Panc1 (cell line): Measurements from ENCODE around the gene FKBP10.

ENCODE experiments used
- POLR2AphosphoS5 ChIP-seq: IDR thresholded peaks from 2 replicates; pipeline ENCODE4 v1.6.1; 2012; ENCODE audit warnings: mild to moderate bottlenecking, low read depth, low read length, moderate library complexity
- SIN3A ChIP-seq: IDR thresholded peaks from 2 replicates; pipeline ENCODE4 v1.6.1; 2012; ENCODE audit warnings: low read depth, mild to moderate bottlenecking, low read length, moderate library complexity, borderline replicate concordance; ENCODE audit not compliant: insufficient read depth
- TCF7L2 ChIP-seq: IDR thresholded peaks from 2 replicates; pipeline ENCODE4 v1.6.1; 2011; ENCODE audit warnings: mild to moderate bottlenecking, low read depth, low read length, inconsistent platforms
- TF ChIP-seq, protein P1 (sequence below): fragments of 450-650 bp; IDR thresholded peaks from 2 replicates; pipeline ENCODE4 v1.5.1; 2017; ENCODE audit warnings: mild to moderate bottlenecking
- TF ChIP-seq, protein P2 (sequence below), 2 experiments: IDR thresholded peaks; 2 replicates each; pipeline ENCODE4 v1.6.1; 2011 to 2012; ENCODE audit warnings: low read depth in 2 of 2, control low read depth in 1 of 2, low read length in 1 of 2, mild to moderate bottlenecking in 1 of 2, moderate library complexity in 1 of 2; ENCODE audit not compliant: insufficient read depth in 1 of 2

DNA sequence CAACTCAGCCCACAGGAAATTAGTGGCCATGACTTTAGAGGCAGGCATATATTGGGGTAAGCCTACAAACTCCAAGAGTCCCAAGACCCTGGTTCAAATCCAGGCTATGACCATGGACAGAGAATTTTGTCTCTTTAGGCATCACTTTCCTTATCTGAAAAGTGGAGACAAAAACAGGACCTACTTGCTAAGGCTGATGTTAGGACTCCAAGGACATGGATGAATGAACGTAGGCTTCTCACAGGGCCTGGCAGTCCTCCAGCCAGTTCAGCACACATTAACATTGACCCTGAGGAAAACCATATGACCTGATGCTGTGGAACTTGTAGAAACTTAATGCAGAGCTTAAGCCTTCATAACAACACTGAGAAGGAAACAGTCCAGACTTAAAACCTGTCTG, 1.4 kb downstream of the FKBP10 start:
- TF ChIP-seq, protein P1, sequence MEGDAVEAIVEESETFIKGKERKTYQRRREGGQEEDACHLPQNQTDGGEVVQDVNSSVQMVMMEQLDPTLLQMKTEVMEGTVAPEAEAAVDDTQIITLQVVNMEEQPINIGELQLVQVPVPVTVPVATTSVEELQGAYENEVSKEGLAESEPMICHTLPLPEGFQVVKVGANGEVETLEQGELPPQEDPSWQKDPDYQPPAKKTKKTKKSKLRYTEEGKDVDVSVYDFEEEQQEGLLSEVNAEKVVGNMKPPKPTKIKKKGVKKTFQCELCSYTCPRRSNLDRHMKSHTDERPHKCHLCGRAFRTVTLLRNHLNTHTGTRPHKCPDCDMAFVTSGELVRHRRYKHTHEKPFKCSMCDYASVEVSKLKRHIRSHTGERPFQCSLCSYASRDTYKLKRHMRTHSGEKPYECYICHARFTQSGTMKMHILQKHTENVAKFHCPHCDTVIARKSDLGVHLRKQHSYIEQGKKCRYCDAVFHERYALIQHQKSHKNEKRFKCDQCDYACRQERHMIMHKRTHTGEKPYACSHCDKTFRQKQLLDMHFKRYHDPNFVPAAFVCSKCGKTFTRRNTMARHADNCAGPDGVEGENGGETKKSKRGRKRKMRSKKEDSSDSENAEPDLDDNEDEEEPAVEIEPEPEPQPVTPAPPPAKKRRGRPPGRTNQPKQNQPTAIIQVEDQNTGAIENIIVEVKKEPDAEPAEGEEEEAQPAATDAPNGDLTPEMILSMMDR, result no peak
- TF ChIP-seq, protein P2, sequence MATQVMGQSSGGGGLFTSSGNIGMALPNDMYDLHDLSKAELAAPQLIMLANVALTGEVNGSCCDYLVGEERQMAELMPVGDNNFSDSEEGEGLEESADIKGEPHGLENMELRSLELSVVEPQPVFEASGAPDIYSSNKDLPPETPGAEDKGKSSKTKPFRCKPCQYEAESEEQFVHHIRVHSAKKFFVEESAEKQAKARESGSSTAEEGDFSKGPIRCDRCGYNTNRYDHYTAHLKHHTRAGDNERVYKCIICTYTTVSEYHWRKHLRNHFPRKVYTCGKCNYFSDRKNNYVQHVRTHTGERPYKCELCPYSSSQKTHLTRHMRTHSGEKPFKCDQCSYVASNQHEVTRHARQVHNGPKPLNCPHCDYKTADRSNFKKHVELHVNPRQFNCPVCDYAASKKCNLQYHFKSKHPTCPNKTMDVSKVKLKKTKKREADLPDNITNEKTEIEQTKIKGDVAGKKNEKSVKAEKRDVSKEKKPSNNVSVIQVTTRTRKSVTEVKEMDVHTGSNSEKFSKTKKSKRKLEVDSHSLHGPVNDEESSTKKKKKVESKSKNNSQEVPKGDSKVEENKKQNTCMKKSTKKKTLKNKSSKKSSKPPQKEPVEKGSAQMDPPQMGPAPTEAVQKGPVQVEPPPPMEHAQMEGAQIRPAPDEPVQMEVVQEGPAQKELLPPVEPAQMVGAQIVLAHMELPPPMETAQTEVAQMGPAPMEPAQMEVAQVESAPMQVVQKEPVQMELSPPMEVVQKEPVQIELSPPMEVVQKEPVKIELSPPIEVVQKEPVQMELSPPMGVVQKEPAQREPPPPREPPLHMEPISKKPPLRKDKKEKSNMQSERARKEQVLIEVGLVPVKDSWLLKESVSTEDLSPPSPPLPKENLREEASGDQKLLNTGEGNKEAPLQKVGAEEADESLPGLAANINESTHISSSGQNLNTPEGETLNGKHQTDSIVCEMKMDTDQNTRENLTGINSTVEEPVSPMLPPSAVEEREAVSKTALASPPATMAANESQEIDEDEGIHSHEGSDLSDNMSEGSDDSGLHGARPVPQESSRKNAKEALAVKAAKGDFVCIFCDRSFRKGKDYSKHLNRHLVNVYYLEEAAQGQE (IDR thresholded peaks at IDR 0.05; ENCODE audit: insufficient read depth in 1 of 2, low read depth in 2 of 2, low read length in 1 of 2), result no peak; a peak in 1 of 4 replicates
- no peak for TF ChIP-seq POLR2AphosphoS5
- TF ChIP-seq TCF7L2, result no peak
- TF ChIP-seq SIN3A, result no peak
